SK-N-SH (cell line): ENCODE data around the gene PKM. TPM values are rescaled to one million over a fixed set of nuclear protein-coding genes. Genes with fewer than 3 reads are reported as not detected.

ENCODE experiments used
- CTCF ChIA-PET: fragments of 300-600, 350-600 bp; formaldehyde crosslinking; extraction: SDS; loops from one replicate; lab custom pipeline; 2021; lab: Yijun Ruan, JAX
- POLR2A ChIA-PET: fragments of 350-600 bp; sonication (Branson Sonifier 250); formaldehyde crosslinking; extraction: SDS; loops from one replicate; lab custom pipeline; 2020; ENCODE audit warnings: antibody characterized with exemption, inconsistent platforms; lab: Yijun Ruan, JAX
- DNase-seq: peaks from one replicate; pipeline ENCODE4 v3.0.0; 2012
- H2AFZ ChIP-seq: fragments of 200-600 bp; sonication (generic); 2 replicates; pipeline ENCODE4 v1.8.1; 2016; ENCODE audit warnings: antibody characterized with exemption, mild to moderate bottlenecking, low read depth
- H3F3A ChIP-seq: fragments of 200-600 bp; sonication (generic); replicated peaks from 2 replicates; pipeline ENCODE3; 2016; ENCODE audit warnings: antibody characterized with exemption, mild to moderate bottlenecking; ENCODE audit not compliant: insufficient read depth
- H3K27ac ChIP-seq, 2 experiments: fragments of 200-500 bp in 1 of 2; fragments of 200-600 bp in 1 of 2; sonication (Bioruptor generic) in 1 of 2; sonication (generic), shearing (Covaris generic) in 1 of 2; 2 replicates each; pipeline versions ENCODE4 v1.5.1 to v1.6.1; 2014 to 2016; ENCODE audit warnings: low read depth in 2 of 2, inconsistent platforms in 1 of 2, low read length in 1 of 2, mild to moderate bottlenecking in 1 of 2, mixed read lengths in 1 of 2
- H3K27me3 ChIP-seq: fragments of 200-600 bp; sonication (generic), shearing (Covaris generic); 2 replicates; pipeline ENCODE4 v1.6.1; 2016; ENCODE audit warnings: mixed run types; ENCODE audit not compliant: insufficient read depth
- H3K36me3 ChIP-seq, 2 experiments: fragments of 200-500 bp in 1 of 2; fragments of 200-600 bp in 1 of 2; sonication (Bioruptor generic) in 1 of 2; sonication (generic) in 1 of 2; replicated peaks in 1 of 2; 2 replicates each; pipeline versions ENCODE3 to v1.5.1; 2014 to 2016; ENCODE audit warnings: low read length in 1 of 2, mild to moderate bottlenecking in 1 of 2; ENCODE audit not compliant: insufficient read depth in 2 of 2, control insufficient read depth in 1 of 2
- H3K4me1 ChIP-seq, 2 experiments: fragments of 200-500 bp in 1 of 2; fragments of 200-600 bp in 1 of 2; sonication (Bioruptor generic) in 1 of 2; sonication (generic), shearing (Covaris generic) in 1 of 2; 2 replicates each; pipeline versions ENCODE4 v1.5.1 to v1.6.1; 2014 to 2016; ENCODE audit warnings: low read depth in 1 of 2, low read length in 1 of 2, mixed run types in 1 of 2; ENCODE audit not compliant: insufficient read depth in 2 of 2, control insufficient read depth in 1 of 2
- H3K4me2 ChIP-seq: fragments of 200-600 bp; sonication (generic), shearing (Covaris generic); 2 replicates; pipeline ENCODE4 v1.6.1; 2017; ENCODE audit warnings: mixed run types
- H3K4me3 ChIP-seq, 2 experiments: fragments of 200-500 bp in 1 of 2; fragments of 200-600 bp in 1 of 2; sonication (Bioruptor generic) in 1 of 2; sonication (generic), shearing (Covaris generic) in 1 of 2; 2 replicates each; pipeline versions ENCODE4 v1.5.1 to v1.8.1; 2014 to 2016; ENCODE audit warnings: low read depth in 2 of 2, inconsistent platforms in 1 of 2, low read length in 1 of 2, mild to moderate bottlenecking in 1 of 2, mixed read lengths in 1 of 2, moderate library complexity in 1 of 2
- H3K79me2 ChIP-seq: fragments of 200-600 bp; sonication (generic); 2 replicates; pipeline ENCODE4 v1.8.1; 2017; ENCODE audit warnings: mild to moderate bottlenecking; ENCODE audit not compliant: insufficient read depth
- H3K9ac ChIP-seq: fragments of 200-600 bp; sonication (generic); 2 replicates; pipeline ENCODE4 v1.6.1; 2017; ENCODE audit warnings: mixed run types
- H3K9me2 ChIP-seq: fragments of 200-600 bp; sonication (generic); 2 replicates; pipeline ENCODE4 v1.6.1; 2017; ENCODE audit warnings: mixed run types
- H3K9me3 ChIP-seq: fragments of 200-600 bp; sonication (generic); 2 replicates; pipeline ENCODE4 v1.6.1; 2017; ENCODE audit warnings: mixed run types, mild to moderate bottlenecking, moderate library complexity
- H4K20me1 ChIP-seq: fragments of 200-600 bp; sonication (generic); 2 replicates; pipeline ENCODE4 v1.6.1; 2017; ENCODE audit warnings: mild to moderate bottlenecking, mixed run types; ENCODE audit not compliant: insufficient read depth
- CHD2 ChIP-seq: fragments of 150-350 bp; IDR thresholded peaks from 2 replicates; pipeline ENCODE4 v1.6.1; 2018; ENCODE audit warnings: low read length; ENCODE audit not compliant: partially characterized antibody
- EP300 ChIP-seq, 2 experiments: IDR thresholded peaks; 2 replicates each; pipeline versions ENCODE4 v1.4.0 to v1.6.1; 2012; ENCODE audit warnings: borderline replicate concordance in 1 of 2, low read depth in 1 of 2, low read length in 1 of 2
- FOXJ3 ChIP-seq: sonication (generic); formaldehyde crosslinking; IDR thresholded peaks from 2 replicates; pipeline ENCODE4 v1.5.1; 2020; ENCODE audit warnings: mild to moderate bottlenecking, missing genetic modification reagents
- FOXM1 ChIP-seq: IDR thresholded peaks from 2 replicates; pipeline ENCODE4 v1.4.0; 2012; ENCODE audit warnings: low read depth, mild to moderate bottlenecking
- IRF3 ChIP-seq: fragments of 150-350 bp; IDR thresholded peaks from 2 replicates; pipeline ENCODE4 v1.6.1; 2016; ENCODE audit warnings: mild to moderate bottlenecking, low read depth, low read length
- JUND ChIP-seq: IDR thresholded peaks from 2 replicates; pipeline ENCODE4 v1.4.0; 2012
- MEF2A ChIP-seq: IDR thresholded peaks from 2 replicates; pipeline ENCODE4 v1.4.0; 2012; ENCODE audit warnings: low read depth, borderline replicate concordance
- MXI1 ChIP-seq: IDR thresholded peaks from 2 replicates; pipeline ENCODE4 v1.6.1; 2012; ENCODE audit warnings: mild to moderate bottlenecking, low read depth, low read length, improper control_type of control experiment
- NRF1 ChIP-seq: IDR thresholded peaks from 2 replicates; pipeline ENCODE4 v1.6.1; 2012; ENCODE audit warnings: low read depth, mild to moderate bottlenecking, low read length
- PBX3 ChIP-seq: IDR thresholded peaks from 2 replicates; pipeline ENCODE4; 2012
- POLR2AphosphoS5 ChIP-seq: IDR thresholded peaks from 2 replicates; pipeline ENCODE4 v1.6.1; 2012; ENCODE audit warnings: low read depth, low read length
- SIN3A ChIP-seq: IDR thresholded peaks from 2 replicates; pipeline ENCODE4 v1.6.1; 2012; ENCODE audit warnings: low read depth, mild to moderate bottlenecking, low read length, moderate library complexity, borderline replicate concordance
- TAF1 ChIP-seq: IDR thresholded peaks from 2 replicates; pipeline ENCODE4 v1.6.1; 2012; ENCODE audit warnings: low read depth, mild to moderate bottlenecking, low read length, moderate library complexity, borderline replicate concordance
- TEAD4 ChIP-seq: IDR thresholded peaks from 2 replicates; pipeline ENCODE4 v1.4.0; 2012; ENCODE audit warnings: mild to moderate bottlenecking, borderline replicate concordance; ENCODE audit not compliant: insufficient read depth
- ZBTB33 ChIP-seq: IDR thresholded peaks from 2 replicates; pipeline ENCODE4 v1.4.0; 2012; ENCODE audit warnings: low read depth, borderline replicate concordance
- WGBS: methylation state at CpG from one replicate; pipeline ENCODE4 v1.1.6; 2017; ENCODE audit warnings: low lambda C conversion rate; 5-methylcytosine and 5-hydroxymethylcytosine counted together
- polyA plus RNA-seq, 3 experiments: library from polyadenylated mRNA; depleted of rRNA; stranded (reverse); fragments of >200 nt; gene quantifications; 2 replicates each; pipeline ENCODE4 v1.2.3, GENCODE V29; 2012

The PKM gene
- polyA plus RNA-seq, 1 of the 3 experiments (the other 2 are of a cell fraction): 1,453 TPM

GRCh38 chr15:72229947-72230196, 1.1 kb downstream of the PKM start:
- peaks cover 47% of the 10 kb centered on the region for H4K20me1 ChIP-seq

GRCh38 chr15:72229076-72229946, 1.7 kb downstream of the PKM start:
- Histone ChIP-seq H2AFZ (no peak overlapping the region), H3K27ac (peak overlapping the region; percentile 89 to 96), H3K9me3 (no peaks in the 10 kb centered on the region), H3F3A (peaks cover 62% of the 10 kb centered on the region), H3K9me2 (no peaks in the 10 kb centered on the region), H3K9ac (peak overlapping the region; percentile 96), H3K36me3 (peaks cover 9 to 19% of the 10 kb centered on the region in 2 experiments), H3K27me3 (no peaks in the 10 kb centered on the region), H3K79me2 (peaks cover 87% of the 10 kb centered on the region), H3K4me2 (peak overlapping the region; percentile 93), H3K4me1 (peaks cover 29 to 42% of the 10 kb centered on the region in 2 experiments), H3K4me3 (peak overlapping the region; percentile 88 to 90), H4K20me1 (peaks cover 53% of the 10 kb centered on the region)
- 4% methylated on average over 25 of the region's 25 CpGs for WGBS
- CTCF ChIA-PET: interaction anchor here (3.2 to 3.5 kb wide), 2 partner anchors 30 kb away, joined by 23 to 35 read pairs; partner anchors contain the start of gene GRAMD2A
- no peak for TF ChIP-seq CHD2
- TF ChIP-seq POLR2AphosphoS5: no peak
- TF ChIP-seq MXI1: peak; percentile 93
- 0 out of 2 replicates have a peak, but pooled peaks have one; percentile 32 for TF ChIP-seq SIN3A
- peak; percentile 24 for DNase-seq
- POLR2A ChIA-PET: interaction anchor here (0.6 to 3.3 kb wide), 7 partner anchors 8 to 87 kb away, joined by 3 to 28 read pairs (median 11); partner anchors contain the start of gene GRAMD2A

More at GRCh38 chr15:72229947-72230196, 1.1 kb downstream of the PKM start:
- Histone ChIP-seq H3K9me3 (no peaks in the 10 kb centered on the region), H3K79me2 (peaks cover 81% of the 10 kb centered on the region), H2AFZ (no peak overlapping the region), H3K9me2 (no peaks in the 10 kb centered on the region), H3K4me1 (peaks cover 26 to 40% of the 10 kb centered on the region in 2 experiments), H3K36me3 (peaks cover 7 to 19% of the 10 kb centered on the region in 2 experiments), H3K27me3 (no peaks in the 10 kb centered on the region), H3K27ac (peak overlapping the region; percentile 89 to 96), H3K4me2 (peak overlapping the region; percentile 93), H3F3A (peaks cover 62% of the 10 kb centered on the region), H3K9ac (peak overlapping the region; percentile 96), H3K4me3 (peak overlapping the region; percentile 88 to 90)
- DNase-seq: no peak
- 2% methylated on average over 18 of the region's 29 CpGs for WGBS
- ChIA-PET POLR2A (interaction anchor here (0.6 to 3.3 kb wide), 8 partner anchors 9 to 86 kb away, joined by 3 to 28 read pairs (median 8); partner anchors contain the start of gene GRAMD2A), CTCF (interaction anchor here (3.5 kb wide), 1 partner anchor 31 kb away, joined by 23 read pairs; no protein-coding TSS in a partner anchor)
- TF ChIP-seq FOXM1: no peak

- ChIA-PET POLR2A (interaction anchor here (0.6 to 2.3 kb wide), 3 partner anchors 11 to 1603 kb away, joined by 6 to 10 read pairs (median 8); no protein-coding TSS in a partner anchor), CTCF (interaction anchor here (1.1 to 3.2 kb wide), 6 partner anchors 12 to 41 kb away, joined by 3 to 35 read pairs (median 15); partner anchors contain the start of gene GRAMD2A)
- H3K9me3 ChIP-seq: no peaks in the 10 kb centered on the region
- H3K27ac ChIP-seq: peak overlapping the region; percentile 89 to 96
- no peak for DNase-seq
- no peaks in the 10 kb centered on the region for H3K9me2 ChIP-seq
- H2AFZ ChIP-seq: no peak overlapping the region
- peaks cover 68% of the 10 kb centered on the region for H4K20me1 ChIP-seq
- H3K9ac ChIP-seq: peak overlapping the region; percentile 96
- peak overlapping the region; percentile 93 for H3K4me2 ChIP-seq
- WGBS: 40% methylated on average over 4 of the region's 4 CpGs
- peaks cover 72% of the 10 kb centered on the region for H3F3A ChIP-seq
- peaks cover 22 to 30% of the 10 kb centered on the region in 2 experiments for H3K36me3 ChIP-seq
- H3K4me1 ChIP-seq: peaks cover 40 to 58% of the 10 kb centered on the region in 2 experiments
- H3K79me2 ChIP-seq: peaks cover 92% of the 10 kb centered on the region
- H3K4me3 ChIP-seq: peak overlapping the region; percentile 88 to 90
- H3K27me3 ChIP-seq: no peaks in the 10 kb centered on the region
- TF ChIP-seq NRF1 (no peak), TAF1 (no peak), MEF2A (no peak), POLR2AphosphoS5 (no peak), CHD2 (no peak), PBX3 (no peak), EP300 (IDR thresholded peaks at IDR 0.05; ENCODE audit: borderline replicate concordance in 1 of 2, low read depth in 1 of 2, low read length in 1 of 2) (no peak), TEAD4 (no peak), JUND (no peak), ZBTB33 (no peak), FOXJ3 (no peak), IRF3 (no peak)
These were observed 3.3 kb downstream of the PKM start for GRCh38 chr15:72227720-72228119.
